Measurements from ENCODE around the gene TROAP.
"Not testable (repeated sequence)": the region's sequence is repeated elsewhere in the genome, so short reads cannot be mapped to it uniquely, and the experiment has no call there.

The TROAP gene, protein sequence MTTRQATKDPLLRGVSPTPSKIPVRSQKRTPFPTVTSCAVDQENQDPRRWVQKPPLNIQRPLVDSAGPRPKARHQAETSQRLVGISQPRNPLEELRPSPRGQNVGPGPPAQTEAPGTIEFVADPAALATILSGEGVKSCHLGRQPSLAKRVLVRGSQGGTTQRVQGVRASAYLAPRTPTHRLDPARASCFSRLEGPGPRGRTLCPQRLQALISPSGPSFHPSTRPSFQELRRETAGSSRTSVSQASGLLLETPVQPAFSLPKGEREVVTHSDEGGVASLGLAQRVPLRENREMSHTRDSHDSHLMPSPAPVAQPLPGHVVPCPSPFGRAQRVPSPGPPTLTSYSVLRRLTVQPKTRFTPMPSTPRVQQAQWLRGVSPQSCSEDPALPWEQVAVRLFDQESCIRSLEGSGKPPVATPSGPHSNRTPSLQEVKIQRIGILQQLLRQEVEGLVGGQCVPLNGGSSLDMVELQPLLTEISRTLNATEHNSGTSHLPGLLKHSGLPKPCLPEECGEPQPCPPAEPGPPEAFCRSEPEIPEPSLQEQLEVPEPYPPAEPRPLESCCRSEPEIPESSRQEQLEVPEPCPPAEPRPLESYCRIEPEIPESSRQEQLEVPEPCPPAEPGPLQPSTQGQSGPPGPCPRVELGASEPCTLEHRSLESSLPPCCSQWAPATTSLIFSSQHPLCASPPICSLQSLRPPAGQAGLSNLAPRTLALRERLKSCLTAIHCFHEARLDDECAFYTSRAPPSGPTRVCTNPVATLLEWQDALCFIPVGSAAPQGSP

DNA sequence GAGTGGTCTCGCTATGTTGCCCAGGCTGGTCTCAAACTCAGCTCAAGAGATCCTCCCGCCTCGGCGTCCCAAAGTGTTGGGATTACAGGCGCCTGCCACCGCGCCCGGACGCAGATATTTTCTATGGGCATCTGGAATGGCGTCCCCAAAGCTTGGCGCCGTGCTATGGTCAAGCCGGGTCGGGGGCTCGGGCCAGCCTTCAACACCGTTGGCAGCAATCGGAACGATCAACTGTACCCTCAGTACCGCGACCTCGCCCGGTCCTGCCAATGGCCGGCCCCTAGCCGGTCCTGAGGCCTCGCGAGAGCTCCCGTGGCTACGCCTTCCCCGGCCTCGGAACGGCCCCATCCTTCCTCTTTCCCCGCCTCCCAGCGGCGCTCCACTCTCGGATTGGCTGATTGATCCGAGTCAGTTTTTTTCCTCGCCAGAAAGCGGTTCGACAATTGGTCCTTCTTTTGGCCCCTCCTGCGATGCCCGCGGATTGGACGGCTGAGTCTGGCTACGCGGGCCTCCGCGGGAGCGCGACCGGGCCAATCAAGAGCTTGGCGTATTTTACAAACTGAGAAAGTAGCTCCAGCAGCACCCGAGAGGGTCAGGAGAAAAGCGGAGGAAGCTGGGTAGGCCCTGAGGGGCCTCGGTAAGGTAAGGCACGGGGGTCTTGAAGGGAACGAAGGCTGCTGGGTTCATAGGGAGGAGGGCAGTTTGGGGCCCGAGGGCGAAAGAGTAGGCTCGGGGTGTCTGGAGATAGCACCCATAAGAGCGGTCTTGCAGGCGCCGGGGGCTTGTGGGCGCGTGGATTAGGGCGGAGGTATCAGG lies at the start of gene TROAP:
Gene TROAP, plus strand, starts transcription at position 548 of the 816 bp plus-strand sequence. CDS start 354 bp downstream, outside the sequence.
- peak; percentile 82 to 93 for DNase-seq (ENCODE audit: low read depth in 2 of 2, low spot score in 1 of 2)

DNA sequence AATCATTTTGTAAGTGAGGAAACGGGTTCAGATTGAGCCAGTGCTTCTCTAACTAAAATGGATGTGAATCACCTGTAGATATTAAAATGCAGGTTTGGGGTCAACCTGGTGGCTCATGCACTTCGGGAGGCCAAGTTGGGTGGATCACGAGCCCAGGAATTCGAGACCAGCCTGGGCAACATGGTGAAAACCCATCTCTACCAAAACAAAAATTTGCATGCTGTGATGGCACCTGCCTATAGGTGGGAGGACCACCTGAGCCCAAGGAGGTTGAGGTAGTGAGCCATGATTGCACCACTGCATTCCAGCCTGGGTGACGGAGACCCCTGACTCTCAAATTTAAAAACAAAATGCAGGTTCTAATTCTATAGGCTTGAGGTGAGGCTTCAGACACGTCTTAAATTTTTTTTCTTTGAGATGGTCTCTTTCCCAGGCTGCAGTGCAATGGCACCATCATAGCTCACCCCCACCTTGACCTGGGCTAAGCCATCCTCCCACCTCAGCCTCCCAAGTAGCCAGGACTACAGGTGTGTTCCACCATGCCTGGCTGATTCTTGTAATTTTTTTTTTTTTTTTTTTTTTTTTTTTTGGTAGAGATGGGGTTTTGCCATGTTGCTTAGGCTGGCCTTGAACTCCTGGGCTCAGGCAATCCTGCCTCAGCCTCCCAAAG lies 49.2 kb upstream of the TROAP start:
- DNase-seq (ENCODE audit: low read depth in 2 of 2, low spot score in 1 of 2), result no peak

DNA sequence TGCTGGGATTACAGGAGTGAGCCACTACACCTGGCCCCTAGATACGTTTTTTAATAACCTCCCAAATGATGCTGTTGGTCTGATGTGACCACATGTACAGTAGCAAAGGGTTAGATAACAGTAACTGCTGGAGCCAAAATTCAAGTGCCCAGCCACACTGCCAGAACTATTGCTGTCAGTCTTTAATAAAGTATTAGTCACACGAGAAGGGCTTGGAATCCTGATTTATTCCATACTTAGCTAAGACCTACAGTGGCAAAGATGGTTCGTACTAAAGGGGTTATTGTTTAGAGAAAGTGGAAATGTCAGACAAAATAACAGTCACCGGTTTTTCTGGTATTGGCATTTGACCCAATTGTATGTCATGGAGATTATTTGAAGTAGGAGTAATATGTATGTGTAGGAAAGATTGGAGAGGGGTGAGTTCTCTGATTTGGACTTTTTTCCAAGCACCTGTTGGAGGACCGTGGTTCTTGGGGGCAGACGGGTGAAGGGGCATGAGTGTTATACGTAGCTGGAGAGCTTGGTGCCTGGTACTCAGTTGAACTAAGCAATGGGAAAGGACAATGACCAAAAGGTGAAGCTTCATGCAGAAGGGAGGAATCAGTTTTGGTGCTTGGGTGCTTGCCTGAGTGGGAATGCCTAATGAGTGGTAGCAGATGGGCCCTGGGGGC lies 48.5 kb upstream of the TROAP start:
- no peak for DNase-seq (ENCODE audit: low read depth in 2 of 2, low spot score in 1 of 2)

DNA sequence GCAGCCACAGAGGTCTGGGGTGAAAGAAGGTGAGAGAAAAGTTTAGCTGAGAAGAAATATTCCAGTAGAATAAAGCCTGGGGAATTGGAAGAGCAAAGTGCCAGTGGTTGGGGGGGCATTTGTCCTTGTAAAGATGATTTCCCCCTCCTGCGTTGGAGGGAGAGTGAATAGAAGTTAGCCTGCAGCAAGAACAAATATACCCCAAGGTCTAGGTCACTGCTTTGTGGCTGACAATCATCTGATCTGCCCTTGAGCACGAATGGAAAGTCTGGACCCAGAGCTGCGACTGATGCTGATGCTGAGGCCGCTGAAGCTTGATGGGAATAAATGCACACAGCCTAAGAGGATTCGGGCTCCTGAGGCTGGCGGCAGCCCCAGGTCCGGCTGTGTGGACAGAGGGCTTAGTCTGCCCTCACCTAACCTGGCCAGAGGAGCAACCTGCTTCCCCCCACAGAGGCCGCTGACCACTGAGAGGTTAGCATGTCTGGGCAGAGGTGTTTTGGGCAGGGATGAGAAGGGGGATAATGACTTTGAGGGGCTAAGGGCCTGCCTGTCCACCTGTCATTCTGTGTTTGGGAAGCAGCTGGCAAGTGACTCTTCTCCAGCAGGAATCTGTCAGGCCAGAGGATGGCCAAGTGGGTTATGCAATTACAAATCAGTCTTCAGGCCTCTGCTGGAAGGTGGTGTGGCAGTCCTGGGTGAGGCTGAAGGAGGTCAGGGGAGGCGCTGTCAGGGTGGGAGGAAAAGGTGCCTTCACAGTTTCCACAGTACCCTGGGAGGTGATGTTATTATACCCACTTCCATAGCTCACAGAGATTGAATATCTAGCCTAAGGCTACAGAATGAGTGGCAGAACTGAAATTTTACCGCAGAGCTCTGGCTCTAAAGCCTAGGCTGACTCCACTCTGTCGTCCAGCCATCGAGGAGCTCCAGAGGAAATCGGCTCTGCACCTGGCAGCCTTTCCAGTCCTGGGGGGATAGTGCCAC lies 46.5 kb upstream of the TROAP start:
- no peak for DNase-seq (ENCODE audit: low read depth in 2 of 2, low spot score in 1 of 2)

DNA sequence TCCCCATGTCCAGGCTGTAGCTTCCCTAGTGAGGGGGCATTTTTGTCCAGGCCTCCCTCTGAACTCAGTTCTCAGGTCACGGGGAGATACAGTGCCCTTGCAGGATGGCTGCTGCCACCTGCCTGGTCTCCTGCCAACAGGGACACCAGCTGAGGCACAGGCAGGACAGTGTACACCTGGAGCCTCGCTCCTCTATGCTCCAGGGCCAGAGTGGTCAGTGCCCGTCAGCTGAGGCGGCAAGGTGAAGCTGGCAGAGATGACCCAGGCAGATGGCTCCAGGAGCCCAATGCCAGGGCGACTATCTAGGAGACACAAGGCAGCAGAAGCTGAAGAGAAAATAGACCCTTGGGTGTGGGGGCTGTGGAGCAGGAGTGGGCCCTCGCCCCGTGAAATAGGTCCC lies 45.6 kb upstream of the TROAP start:
- DNase-seq (ENCODE audit: low read depth in 2 of 2, low spot score in 1 of 2), result no peak

DNA sequence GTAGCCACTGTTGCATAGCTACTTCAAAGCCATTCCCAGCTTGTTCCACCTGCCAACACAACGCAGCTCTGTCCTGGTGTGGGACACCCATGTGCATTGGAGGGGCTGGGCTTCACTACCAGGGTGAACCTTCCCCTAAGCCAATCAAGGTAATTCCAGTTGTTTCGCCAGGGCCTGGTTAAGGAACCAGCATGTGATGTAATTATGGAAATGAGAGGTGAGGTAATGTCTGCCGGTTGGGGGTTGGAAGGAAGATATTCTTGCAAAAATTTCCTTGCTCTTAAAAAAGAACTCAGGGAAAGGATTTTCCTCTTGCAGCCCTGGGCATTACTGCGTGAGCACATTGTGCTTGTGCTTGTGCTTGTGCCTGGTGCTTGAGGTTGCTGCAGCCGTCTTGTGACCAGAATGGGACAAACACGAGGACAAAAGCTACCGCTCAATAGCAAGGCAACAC lies 43.3 kb upstream of the TROAP start:
- DNase-seq (ENCODE audit: low read depth in 2 of 2, low spot score in 1 of 2), result no peak

DNA sequence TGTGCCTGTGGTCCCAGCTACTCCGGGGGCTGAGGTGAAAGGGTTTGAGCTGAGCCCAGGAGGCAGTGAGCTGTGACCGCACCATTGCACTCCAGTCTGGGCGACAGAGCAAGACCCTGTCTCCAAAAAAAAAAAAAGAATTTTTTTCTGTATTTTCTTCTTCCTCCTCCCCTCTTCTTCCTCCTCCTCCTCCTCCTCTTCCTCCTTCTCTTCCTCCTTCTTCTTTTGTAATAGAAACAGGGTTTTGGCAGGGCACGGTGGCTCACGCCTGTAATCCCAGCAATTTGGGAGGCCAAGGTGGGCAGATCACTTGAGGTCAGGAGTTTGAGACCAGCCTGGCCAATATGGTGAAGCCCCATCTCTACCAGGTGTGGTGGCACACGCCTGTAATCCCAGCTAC lies 42.5 kb upstream of the TROAP start:
- not testable (repeated sequence) for DNase-seq (ENCODE audit: low read depth in 2 of 2, low spot score in 1 of 2)

DNA sequence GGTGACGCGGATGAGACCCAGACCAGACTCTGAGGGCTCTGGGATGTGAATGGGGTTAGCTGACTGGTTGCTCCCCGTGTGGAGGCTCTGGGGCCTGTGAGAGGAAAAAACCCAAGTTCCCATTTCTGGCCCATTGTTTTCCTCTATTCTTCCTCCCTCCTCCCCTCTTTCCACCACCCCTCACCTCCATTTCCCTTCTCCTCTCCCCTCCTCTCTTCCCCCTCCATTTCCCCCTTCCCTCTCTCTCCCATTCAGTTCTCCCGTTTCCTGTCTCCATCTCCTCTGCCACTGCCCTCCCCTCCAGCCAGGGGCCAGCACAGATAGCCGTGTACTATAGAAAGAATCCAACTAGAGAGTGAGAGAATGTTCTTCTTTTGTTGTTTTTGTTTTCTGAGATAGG lies 40.8 kb upstream of the TROAP start:
- no peak for DNase-seq (ENCODE audit: low read depth in 2 of 2, low spot score in 1 of 2)

DNA sequence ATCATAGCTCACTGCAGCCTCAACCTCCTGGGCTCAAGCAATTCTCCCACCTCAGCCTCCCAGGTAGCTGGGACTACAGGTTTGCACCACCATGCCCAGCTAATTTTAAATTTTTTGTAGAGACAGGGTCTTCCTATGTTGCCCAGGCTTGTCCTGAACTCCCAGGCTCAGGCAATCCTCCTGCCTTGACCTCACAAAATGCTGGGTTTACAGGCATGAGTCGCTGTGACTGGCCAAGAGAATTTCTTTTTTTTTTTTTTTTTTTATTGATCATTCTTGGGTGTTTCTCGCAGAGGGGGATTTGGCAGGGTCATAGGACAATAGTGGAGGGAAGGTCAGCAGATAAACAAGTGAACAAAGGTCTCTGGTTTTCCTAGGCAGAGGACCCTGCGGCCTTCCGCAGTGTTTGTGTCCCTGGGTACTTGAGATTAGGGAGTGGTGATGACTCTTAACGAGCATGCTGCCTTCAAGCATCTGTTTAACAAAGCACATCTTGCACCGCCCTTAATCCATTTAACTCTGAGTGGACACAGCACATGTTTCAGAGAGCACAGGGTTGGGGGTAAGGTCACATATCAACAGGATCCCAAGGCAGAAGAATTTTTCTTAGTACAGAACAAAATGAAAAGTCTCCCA lies 40.2 kb upstream of the TROAP start:
- DNase-seq (ENCODE audit: low read depth in 2 of 2, low spot score in 1 of 2), result not testable (repeated sequence)

DNA sequence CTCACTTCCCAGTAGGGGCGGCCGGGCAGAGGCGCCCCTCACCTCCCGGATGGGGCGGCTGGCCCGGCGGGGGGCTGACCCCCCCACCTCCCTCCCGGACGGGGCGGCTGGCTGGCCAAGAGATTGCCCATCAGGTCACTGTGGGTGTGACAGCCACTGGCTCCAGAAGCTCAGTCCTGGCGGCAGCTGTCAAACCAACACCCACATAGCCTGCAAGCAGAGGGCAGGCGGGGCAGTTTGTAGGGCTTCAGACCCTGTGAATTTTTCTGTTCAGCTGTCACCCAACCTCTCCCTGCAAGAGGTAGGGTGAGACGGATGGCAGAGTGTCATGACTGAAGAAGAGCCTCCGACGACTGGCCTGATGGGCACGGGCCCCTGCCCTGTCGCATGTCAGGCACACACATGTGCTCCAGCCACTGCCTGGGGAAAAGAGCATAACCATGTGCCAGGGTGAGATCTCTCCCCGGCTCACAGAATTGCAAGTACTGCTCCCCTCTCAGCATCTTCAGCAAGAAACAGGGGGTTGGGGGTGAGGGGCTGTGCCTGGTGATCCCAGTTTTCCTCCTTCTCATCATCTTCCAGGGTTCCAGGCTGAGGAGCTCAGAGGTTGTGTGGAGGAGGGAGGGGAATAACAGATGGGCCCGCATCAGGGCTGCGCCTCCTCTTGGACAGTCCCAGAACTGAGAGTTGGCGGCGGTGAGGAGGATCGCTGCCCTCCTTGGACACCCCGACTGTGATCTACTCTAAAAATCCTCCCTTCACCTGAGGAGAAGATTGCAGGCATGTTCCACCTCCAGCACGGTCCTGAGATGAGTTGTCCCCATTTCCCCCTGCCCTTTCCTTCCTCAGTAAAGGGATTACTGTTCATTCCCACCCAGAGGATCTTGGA lies 39.3 kb upstream of the TROAP start:
- DNase-seq (ENCODE audit: low read depth in 2 of 2, low spot score in 1 of 2), result no peak

DNA sequence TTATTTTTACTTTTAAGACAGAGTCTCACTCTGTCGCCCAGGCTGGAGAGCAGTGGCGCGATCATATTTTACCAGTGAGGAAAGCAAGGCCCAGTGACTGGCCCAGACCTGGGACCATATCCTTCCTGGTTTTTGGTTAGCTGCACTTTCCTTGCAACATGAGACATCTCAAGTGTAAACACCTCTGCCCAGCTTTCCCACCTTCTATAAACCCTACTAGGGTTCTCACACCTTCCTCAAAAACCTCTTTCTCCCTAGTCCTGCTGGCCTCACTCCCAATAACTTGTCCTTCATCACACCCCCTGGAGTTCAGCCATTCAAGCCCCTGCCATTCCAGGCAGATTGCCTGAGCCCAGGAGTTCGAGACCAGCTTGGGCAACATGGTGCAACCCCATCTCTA lies 38.4 kb upstream of the TROAP start:
- no peak for DNase-seq (ENCODE audit: low read depth in 2 of 2, low spot score in 1 of 2)

DNA sequence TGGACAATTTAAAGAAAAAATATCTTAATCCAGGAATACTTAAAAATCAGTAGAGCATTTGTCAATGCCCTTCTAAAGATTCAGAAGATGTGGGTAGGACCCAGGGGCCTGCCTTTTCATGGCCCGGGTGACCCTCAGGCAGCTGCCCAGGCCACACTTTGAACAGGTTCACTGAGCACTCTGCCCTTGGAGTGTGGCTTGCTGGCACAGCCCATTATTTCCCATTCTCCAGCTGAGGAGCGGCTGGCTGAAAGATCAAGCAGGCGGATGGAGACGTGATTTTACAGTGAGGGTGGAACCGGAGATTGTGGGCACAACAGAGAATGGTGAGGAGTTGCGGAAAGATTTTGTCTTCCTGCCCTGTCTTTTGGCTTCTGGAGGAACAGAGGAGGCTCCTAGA lies 35.2 kb upstream of the TROAP start:
- no peak for DNase-seq (ENCODE audit: low read depth in 2 of 2, low spot score in 1 of 2)

DNA sequence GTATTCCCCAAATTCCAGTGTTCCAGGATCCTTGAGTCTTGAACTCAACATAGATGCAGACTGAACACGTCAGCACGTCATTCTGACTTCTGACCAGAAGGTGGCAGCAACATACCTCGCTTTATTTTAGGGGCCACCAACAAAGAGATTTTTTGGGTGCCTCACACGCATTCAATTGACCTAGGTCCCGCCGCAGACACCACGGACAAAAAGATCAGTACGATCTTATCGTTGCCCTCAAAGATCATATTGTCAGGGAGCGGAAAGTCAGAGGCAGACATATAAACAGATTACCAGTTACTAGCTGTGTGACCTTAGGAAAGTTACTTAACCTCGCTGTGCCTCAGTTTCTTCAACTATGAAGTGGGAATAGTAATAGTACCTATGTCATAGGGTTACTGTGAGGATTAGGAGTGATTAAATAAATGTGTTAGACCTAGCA lies 34.6 kb upstream of the TROAP start:
- peak; percentile 27 to 39 for DNase-seq (ENCODE audit: low read depth in 2 of 2, low spot score in 1 of 2)

DNA sequence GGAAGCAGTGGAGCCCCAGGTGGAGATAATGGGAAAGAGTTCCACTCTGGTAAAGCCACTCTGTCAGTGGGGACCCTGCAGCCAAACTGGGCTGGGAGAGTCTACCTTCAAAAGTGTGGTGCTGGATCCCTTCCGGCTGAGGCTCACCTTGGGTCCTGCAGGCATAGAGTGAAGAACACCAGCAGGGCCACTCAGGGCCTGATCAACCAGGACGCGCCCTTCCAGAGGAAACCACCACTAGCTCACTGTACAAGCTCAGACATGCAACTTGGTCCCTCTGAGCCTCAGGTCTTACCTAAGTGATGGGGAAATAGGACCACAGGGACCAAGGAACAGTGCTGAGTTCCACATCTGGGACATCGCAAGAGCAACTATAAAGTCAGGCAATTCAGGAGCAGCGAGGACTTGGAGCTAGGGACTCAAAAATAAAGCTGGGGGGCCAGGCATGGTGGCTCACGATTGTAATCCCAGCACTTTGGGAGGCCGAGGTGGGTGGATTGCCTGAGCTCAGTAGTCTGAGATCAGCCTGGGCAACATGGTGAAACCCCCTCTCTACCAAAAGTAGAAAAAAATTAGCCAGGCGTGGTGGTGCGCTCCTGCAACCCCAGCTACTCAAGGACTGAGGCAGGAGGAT lies 34.0 kb upstream of the TROAP start:
- DNase-seq (ENCODE audit: low read depth in 2 of 2, low spot score in 1 of 2), result no peak

DNA sequence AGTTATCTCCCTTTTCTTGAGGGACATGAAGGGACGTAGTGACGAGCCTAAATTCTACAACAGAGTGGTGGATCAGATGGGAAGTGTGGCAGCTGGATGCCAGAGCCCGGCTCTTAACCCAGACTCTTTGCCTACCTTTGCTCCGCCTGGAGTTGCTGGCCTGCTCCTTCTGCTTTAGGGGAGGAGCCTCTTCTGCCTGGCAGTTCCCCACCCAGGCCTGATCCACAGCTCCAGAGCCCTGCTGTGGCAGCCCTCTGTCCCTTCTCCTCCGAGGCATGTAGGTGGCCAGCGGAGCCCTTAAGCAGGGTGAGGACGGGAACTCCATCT lies 30.4 kb upstream of the TROAP start:
- DNase-seq (ENCODE audit: low read depth in 2 of 2, low spot score in 1 of 2), result no peak

DNA sequence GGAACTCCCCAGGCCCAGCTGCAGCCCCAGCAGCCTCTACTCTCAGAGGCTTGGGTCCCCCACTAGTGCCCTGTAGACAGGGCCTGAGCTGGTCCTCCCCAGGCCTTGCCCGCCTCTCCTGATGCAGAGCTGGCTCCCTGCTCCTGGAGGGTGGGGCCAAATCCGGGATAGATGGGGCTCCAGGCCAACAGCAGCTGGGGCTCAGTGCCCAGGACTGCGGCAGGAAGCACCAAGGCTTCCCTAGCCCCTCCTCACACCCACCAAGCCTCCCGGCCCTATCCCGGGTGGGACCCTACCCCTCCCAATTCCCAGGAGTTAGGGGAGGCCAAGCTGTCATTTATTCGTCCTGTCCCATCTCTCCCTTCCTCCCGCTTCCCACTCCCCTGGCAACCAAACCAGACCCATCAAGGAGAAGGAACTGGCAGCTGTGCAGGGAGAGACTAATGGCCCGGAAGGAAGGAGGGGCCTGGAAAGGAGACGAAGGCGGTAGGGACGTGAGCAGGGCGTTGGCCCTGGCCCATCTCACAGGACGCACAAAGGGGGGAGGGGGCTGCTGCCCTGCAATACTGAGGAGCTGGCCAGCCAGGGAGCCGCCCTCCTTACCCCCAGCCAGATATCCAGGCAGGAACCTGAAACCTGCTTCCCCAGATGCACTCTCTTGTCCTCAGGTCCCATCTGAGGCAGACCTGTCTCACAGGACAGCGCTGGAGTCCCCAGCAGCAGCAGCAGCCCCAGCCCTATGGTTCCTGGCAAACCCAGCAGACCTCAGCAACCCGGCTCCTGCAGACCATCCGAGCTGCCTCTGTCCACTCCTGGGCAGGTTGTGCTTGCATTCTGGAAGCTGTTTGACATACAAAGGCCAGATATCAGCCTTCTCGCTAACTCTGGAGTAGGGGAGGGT lies 29.7 kb upstream of the TROAP start:
- no peak for DNase-seq (ENCODE audit: low read depth in 2 of 2, low spot score in 1 of 2)

All from stimulated activated CD8-positive, alpha-beta memory T cell treated with anti-CD3 and anti-CD28 coated beads, Interleukin-4, amount 100 ng/mL, for 1 hour (primary cell).